Stimulated activated CD4-positive, alpha-beta T cell treated with anti-CD3 and anti-CD28 coated beads, Interleukin-15, amount 100 ng/mL, for 1 hour (primary cell): ENCODE results near the gene GINS2.

ENCODE experiments used
- DNase-seq, 2 donors: peaks; one replicate each; pipeline ENCODE4 v3.0.0-alpha.2; 2020; ENCODE audit warnings: low read depth in 1 of 2, low spot score in 1 of 2

Gene GINS2

GRCh38 chr16:85690469-85691064 is 1.8 kb upstream of the GINS2 start:
- no peak for DNase-seq

DNA sequence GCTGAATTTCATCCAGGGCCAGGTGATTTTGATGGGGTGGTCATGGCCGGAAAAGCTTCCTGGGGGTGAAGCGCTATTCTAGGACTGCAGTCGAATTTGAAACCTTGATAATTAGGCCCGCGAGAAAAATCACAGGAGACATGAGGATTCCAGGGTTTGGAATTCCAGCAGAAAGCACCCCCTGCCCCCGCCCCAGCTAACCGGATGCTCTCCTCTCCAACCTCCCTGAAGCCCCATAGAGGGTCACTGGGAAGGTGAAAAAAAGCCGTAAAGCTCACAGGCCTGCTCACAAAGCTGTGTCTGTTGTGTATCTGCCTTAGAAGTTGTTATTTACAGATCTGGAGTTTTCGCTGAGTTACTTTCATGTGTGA is 1.2 kb upstream of the GINS2 start:
- no peak for DNase-seq

GRCh38 chr16:85689285-85689949 is 663 bp upstream of the GINS2 start:
- no peak for DNase-seq

GRCh38 chr16:85687651-85688471 is 893 bp downstream of the GINS2 start:
- DNase-seq, result no peak

GRCh38 chr16:85686912-85687591 is 1.7 kb downstream of the GINS2 start:
- DNase-seq, result no peak

GRCh38 chr16:85685251-85685650 is 3.5 kb downstream of the GINS2 start:
- no peak for DNase-seq

- DNase-seq, result no peak
These were observed 5.4 kb downstream of the GINS2 start for GRCh38 chr16:85683363-85683762.

- no peak for DNase-seq
These were observed 6.2 kb downstream of the GINS2 start for GRCh38 chr16:85682516-85682915.

DNA sequence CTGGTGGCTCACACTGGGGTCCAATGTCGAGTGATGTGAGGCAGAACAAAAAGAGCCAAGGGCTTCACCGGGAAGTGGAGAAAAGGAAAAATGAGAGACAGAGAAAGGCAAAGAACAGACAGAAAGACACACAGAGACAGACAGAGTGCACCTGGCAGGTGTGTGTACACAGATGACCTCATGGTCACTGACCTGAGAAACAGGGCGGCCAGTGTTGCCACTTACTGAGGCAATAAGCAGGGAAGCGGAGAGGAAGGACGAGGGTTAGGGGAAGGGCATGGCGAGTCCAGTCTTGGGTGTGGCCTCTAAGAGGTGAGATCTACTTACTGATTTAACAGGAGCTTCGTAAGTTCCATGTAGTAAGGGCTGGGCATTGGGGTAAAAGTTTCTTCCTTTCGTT is 7.5 kb downstream of the GINS2 start:
- no peak for DNase-seq

DNA sequence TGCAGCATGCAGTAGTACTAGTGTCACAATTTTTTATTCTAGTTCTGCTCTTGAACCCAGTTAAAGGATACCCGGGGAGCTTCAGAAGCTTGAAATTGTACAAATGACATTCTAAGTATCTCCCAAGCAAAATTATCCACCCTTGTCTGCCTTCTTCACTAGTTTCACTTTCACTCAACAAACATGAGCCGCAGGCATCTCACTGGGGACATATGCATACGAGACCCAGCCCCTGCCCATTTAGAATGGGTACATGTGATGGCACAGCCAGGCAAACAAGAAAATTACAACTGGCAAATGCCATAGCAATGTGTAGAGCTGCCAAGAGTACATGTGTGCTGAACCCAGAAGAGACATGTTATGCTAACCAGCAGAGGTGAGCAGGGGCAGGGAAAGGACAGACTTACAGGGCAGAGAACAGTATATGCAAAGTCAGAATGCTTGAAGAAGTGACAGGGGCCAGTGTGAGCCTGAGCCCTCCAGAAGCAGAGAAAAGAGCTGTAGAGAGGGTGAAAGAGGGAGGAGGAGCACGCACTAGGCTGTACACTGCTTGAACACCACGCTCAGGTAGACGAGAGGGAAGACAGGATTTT is 8.3 kb downstream of the GINS2 start:
- DNase-seq, result no peak

DNA sequence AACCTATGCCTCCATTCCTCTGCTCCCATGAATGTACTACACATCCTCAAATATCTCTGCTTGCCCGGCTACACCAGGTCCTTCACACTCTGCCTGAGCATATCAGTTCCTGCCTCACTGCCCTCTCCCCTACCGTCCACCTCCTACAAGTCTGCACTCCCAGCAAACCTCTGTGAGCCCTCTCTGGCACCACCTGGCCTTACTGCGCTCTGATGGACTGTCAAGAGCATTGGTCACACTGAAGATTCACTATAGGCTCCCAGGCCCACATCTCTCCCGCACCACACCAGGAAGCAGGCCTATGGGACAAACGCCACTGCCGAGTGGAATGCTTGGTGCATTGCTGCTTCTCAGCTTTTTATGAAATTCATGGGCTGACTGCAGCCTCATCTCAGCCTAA is 8.9 kb downstream of the GINS2 start:
- no peak for DNase-seq

GRCh38 chr16:85678821-85679220 is 9.9 kb downstream of the GINS2 start:
- no peak for DNase-seq

DNA sequence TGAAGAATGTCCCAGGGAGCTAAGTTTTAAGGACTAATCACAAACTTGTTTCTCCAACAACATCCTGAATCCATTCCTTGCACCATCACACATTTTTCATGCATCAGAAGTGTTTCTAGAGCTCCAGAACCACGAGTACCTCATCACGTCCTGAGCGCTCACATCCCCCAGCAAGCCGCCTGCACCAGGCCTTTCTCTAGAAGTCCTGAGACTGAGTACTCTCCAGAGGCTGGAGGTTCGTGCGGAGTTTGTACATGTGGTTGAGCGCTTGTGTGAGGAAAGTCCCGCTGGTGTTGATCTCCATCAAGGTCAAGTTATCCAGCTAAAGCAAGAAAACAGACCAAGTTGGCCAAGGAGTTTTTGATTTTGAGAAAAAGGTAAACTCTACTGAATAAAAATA is 10.7 kb downstream of the GINS2 start:
- no peak for DNase-seq

DNA sequence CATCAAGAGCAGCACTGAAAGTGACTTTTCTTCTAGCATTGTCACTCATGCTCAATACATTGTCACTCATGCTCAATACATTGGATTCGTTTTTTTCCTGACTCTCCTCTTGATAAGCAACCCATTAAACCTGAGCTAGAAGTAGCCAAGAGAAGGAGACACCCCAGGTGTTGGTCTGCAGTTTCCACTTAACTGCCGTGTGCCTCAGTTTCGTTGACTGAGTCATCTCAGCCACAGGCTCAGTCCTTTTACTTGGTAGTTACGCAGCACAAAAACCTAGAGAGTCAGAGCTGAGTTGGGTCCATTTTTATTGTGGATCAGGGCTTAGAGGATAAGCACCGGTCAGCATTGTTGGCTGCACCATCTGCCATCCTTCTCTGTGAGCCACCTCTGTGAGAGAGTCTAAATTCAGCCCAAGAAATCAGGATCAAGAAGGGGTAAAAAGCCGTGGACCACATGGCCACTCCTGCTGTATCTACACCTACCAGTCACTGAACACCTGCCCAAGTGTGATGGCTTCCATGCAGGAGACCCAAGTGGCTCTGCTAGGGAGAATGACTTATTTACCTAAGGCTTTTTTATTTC is 11.3 kb downstream of the GINS2 start:
- DNase-seq, result no peak

GRCh38 chr16:85676466-85676865 is 12.3 kb downstream of the GINS2 start:
- no peak for DNase-seq

DNA sequence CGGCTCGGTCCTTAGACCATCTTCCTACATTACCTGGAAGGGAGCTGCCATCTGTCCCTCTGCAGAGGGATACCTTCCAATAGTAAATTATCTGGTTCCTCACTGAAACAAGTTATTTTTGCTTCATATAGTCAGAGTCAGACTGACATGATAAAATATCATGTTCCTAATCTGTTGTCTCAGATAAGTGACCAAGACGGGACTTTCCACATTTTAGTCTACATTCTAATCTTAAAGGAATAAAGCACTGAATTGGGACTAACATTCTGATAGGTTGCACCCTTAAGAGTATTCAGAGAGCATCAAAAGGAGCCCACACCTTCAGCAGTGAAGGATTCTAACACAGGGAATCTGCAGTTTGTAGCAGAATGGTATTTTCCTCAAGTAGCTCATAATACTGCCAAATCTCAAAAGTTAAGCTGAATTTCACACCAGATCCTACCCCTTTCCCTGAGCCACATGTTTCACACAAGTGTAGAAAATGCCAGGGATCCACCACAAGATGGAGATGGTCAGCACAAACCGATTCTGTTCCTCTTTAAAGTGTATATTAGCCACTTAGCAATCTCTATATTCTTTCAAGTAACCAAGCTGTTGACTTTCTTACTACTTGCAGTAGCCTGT is 13.4 kb downstream of the GINS2 start:
- no peak for DNase-seq

DNA sequence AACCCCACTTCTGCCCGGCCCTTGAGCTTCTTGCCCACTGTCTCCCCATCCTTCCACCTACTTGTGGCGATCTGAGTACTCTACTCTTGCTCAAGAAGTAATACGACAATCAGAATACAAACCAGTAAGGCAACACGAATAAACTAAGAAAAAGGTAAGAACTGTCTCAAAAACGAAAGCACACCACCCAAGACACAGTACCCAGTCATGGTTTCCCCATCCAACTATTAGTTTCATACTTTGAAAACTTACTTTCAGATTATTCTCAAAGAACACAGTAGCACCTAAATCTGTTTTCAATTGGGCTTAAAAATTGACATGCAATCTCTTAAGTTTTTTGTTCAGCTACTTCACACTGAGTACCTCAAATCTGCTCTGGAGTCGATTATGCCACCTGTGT is 13.9 kb downstream of the GINS2 start:
- DNase-seq, result no peak

GRCh38 chr16:85674418-85674755 is 14.4 kb downstream of the GINS2 start:
- no peak for DNase-seq

GRCh38 chr16:85673529-85674417 is 15.0 kb downstream of the GINS2 start:
- no peak for DNase-seq

- no peak for DNase-seq
These were observed 17.9 kb downstream of the GINS2 start for GRCh38 chr16:85670840-85671239.
